ENCODE data around the gene RNF14. TPM values are rescaled to one million over a fixed set of nuclear protein-coding genes. Genes with fewer than 3 reads are reported as not detected.

Gene RNF14
- polyA plus RNA-seq, 4 donors, result 26.2 to 52.6 (median 33.9) TPM

GRCh38 chr5:141951332-141951781 is 17.5 kb upstream of the RNF14 start:
- Histone ChIP-seq H3K27me3 (ENCODE audit: control insufficient read depth in 3 of 3, insufficient read depth in 3 of 3, low read length in 3 of 3) (no peaks in the 10 kb centered on the region), H3K9me3 (ENCODE audit: control insufficient read depth in 2 of 2, insufficient read depth in 1 of 2, low read depth in 1 of 2, low read length in 1 of 2) (no peaks in the 10 kb centered on the region), H3K4me1 (ENCODE audit: control insufficient read depth in 3 of 3, insufficient read depth in 2 of 3, low read depth in 1 of 3, low read length in 2 of 3) (peaks cover 0 to 2% (median 0%) of the 10 kb centered on the region in 3 donors), H3K27ac (ENCODE audit: low read depth in 1 of 3, low read length in 2 of 3) (no peak overlapping the region), H3K36me3 (ENCODE audit: control insufficient read depth in 3 of 3, insufficient read depth in 2 of 3, low read depth in 1 of 3, low read length in 3 of 3) (peaks cover 0 to 17% (median 0%) of the 10 kb centered on the region in 3 donors), H3K4me3 (ENCODE audit: low read depth in 1 of 3, low read length in 3 of 3) (no peak overlapping the region)
- 41 to 68% (median 56%) methylated on average over 9 of the region's 9 CpGs for WGBS, 3 donors
- FAIRE-seq, result no peak
- DNase-seq, result no peak

- Histone ChIP-seq H3K36me3 (ENCODE audit: control insufficient read depth in 3 of 3, insufficient read depth in 2 of 3, low read depth in 1 of 3, low read length in 3 of 3) (peaks cover 0 to 19% (median 0%) of the 10 kb centered on the region in 3 donors), H3K4me3 (ENCODE audit: low read depth in 1 of 3, low read length in 3 of 3) (no peak overlapping the region)
- no peak for DNase-seq
Measured at GRCh38 chr5:141952020-141952419, 16.9 kb upstream of the RNF14 start.

GRCh38 chr5:141954194-141954593 is 14.7 kb upstream of the RNF14 start:
- Histone ChIP-seq H3K36me3 (ENCODE audit: control insufficient read depth in 3 of 3, insufficient read depth in 2 of 3, low read depth in 1 of 3, low read length in 3 of 3) (peaks cover 0 to 18% (median 0%) of the 10 kb centered on the region in 3 donors), H3K27ac (ENCODE audit: low read depth in 1 of 3, low read length in 2 of 3) (no peak overlapping the region), H3K4me1 (ENCODE audit: control insufficient read depth in 3 of 3, insufficient read depth in 2 of 3, low read depth in 1 of 3, low read length in 2 of 3) (peaks cover 0 to 6% (median 0%) of the 10 kb centered on the region in 3 donors), H3K4me3 (ENCODE audit: low read depth in 1 of 3, low read length in 3 of 3) (no peak overlapping the region), H3K27me3 (ENCODE audit: control insufficient read depth in 3 of 3, insufficient read depth in 3 of 3, low read length in 3 of 3) (no peaks in the 10 kb centered on the region), H3K9me3 (ENCODE audit: control insufficient read depth in 2 of 2, insufficient read depth in 1 of 2, low read depth in 1 of 2, low read length in 1 of 2) (no peaks in the 10 kb centered on the region)
- 86 to 98% (median 97%) methylated on average over 2 of the region's 2 CpGs for WGBS, 3 donors
- FAIRE-seq (no peak), DNase-seq (no peak)

More at GRCh38 chr5:141952020-141952419, 16.9 kb upstream of the RNF14 start:
- no peak overlapping the region for H3K27ac ChIP-seq (ENCODE audit: low read depth in 1 of 3, low read length in 2 of 3)
- no peak for FAIRE-seq
- 75 to 94% (median 81%) methylated on average over 2 of the region's 2 CpGs for WGBS, 3 donors
- no peaks in the 10 kb centered on the region for H3K27me3 ChIP-seq (ENCODE audit: control insufficient read depth in 3 of 3, insufficient read depth in 3 of 3, low read length in 3 of 3)
- no peaks in the 10 kb centered on the region for H3K4me1 ChIP-seq (ENCODE audit: control insufficient read depth in 3 of 3, insufficient read depth in 2 of 3, low read depth in 1 of 3, low read length in 2 of 3)
- no peaks in the 10 kb centered on the region for H3K9me3 ChIP-seq (ENCODE audit: control insufficient read depth in 2 of 2, insufficient read depth in 1 of 2, low read depth in 1 of 2, low read length in 1 of 2)

GRCh38 chr5:141957367-141957996 is 11.4 kb upstream of the RNF14 start:
- WGBS, 3 donors, result 66 to 78% (median 75%) methylated on average over 16 of the region's 16 CpGs
- peak overlapping the region in 2 of 3 donors; percentile 54 to 83 for H3K27ac ChIP-seq (ENCODE audit: low read depth in 1 of 3, low read length in 2 of 3)
- no peak for FAIRE-seq
- DNase-seq, result no peak
- H3K36me3 ChIP-seq (ENCODE audit: control insufficient read depth in 3 of 3, insufficient read depth in 2 of 3, low read depth in 1 of 3, low read length in 3 of 3), result peaks cover 0 to 10% (median 0%) of the 10 kb centered on the region in 3 donors
- H3K9me3 ChIP-seq (ENCODE audit: control insufficient read depth in 2 of 2, insufficient read depth in 1 of 2, low read depth in 1 of 2, low read length in 1 of 2), result no peaks in the 10 kb centered on the region
- H3K4me1 ChIP-seq (ENCODE audit: control insufficient read depth in 3 of 3, insufficient read depth in 2 of 3, low read depth in 1 of 3, low read length in 2 of 3), result peaks cover 0 to 14% (median 6%) of the 10 kb centered on the region in 3 donors
- no peaks in the 10 kb centered on the region for H3K27me3 ChIP-seq (ENCODE audit: control insufficient read depth in 3 of 3, insufficient read depth in 3 of 3, low read length in 3 of 3)
- peak overlapping the region in 1 of 3 donors; percentile 11 for H3K4me3 ChIP-seq (ENCODE audit: low read depth in 1 of 3, low read length in 3 of 3)

- H3K36me3 ChIP-seq (ENCODE audit: control insufficient read depth in 3 of 3, insufficient read depth in 2 of 3, low read depth in 1 of 3, low read length in 3 of 3), result peaks cover 0 to 10% (median 0%) of the 10 kb centered on the region in 3 donors
- DNase-seq (peak in 1 of 2 donors; percentile 45), FAIRE-seq (no peak)
- peaks cover 0 to 14% (median 6%) of the 10 kb centered on the region in 3 donors for H3K4me1 ChIP-seq (ENCODE audit: control insufficient read depth in 3 of 3, insufficient read depth in 2 of 3, low read depth in 1 of 3, low read length in 2 of 3)
- 30 to 62% (median 49%) methylated on average over 7 of the region's 7 CpGs for WGBS, 3 donors
- peak within 1 kb of the TSS in 1 of 3 donors; percentile 11 for H3K4me3 ChIP-seq (ENCODE audit: low read depth in 1 of 3, low read length in 3 of 3)
- no peaks in the 10 kb centered on the region for H3K9me3 ChIP-seq (ENCODE audit: control insufficient read depth in 2 of 2, insufficient read depth in 1 of 2, low read depth in 1 of 2, low read length in 1 of 2)
- peak within 1 kb of the TSS in 2 of 3 donors; percentile 54 to 83 for H3K27ac ChIP-seq (ENCODE audit: low read depth in 1 of 3, low read length in 2 of 3)
- H3K27me3 ChIP-seq (ENCODE audit: control insufficient read depth in 3 of 3, insufficient read depth in 3 of 3, low read length in 3 of 3), result no peaks in the 10 kb centered on the region
Measured at GRCh38 chr5:141958113-141958512, 10.8 kb upstream of the RNF14 start, which contains the start of gene PCDH12. TSS of gene PCDH12 (minus strand) at chr5:141958202. CDS start at chr5:141957851, 351 bp downstream.

- Histone ChIP-seq H3K4me1 (ENCODE audit: control insufficient read depth in 3 of 3, insufficient read depth in 2 of 3, low read depth in 1 of 3, low read length in 2 of 3) (peaks cover 0 to 14% (median 6%) of the 10 kb centered on the region in 3 donors), H3K27ac (ENCODE audit: low read depth in 1 of 3, low read length in 2 of 3) (peak overlapping the region in 2 of 3 donors; percentile 54 to 83), H3K36me3 (ENCODE audit: control insufficient read depth in 3 of 3, insufficient read depth in 2 of 3, low read depth in 1 of 3, low read length in 3 of 3) (peaks cover 0 to 10% (median 0%) of the 10 kb centered on the region in 3 donors), H3K4me3 (ENCODE audit: low read depth in 1 of 3, low read length in 3 of 3) (no peak overlapping the region), H3K27me3 (ENCODE audit: control insufficient read depth in 3 of 3, insufficient read depth in 3 of 3, low read length in 3 of 3) (no peaks in the 10 kb centered on the region), H3K9me3 (ENCODE audit: control insufficient read depth in 2 of 2, insufficient read depth in 1 of 2, low read depth in 1 of 2, low read length in 1 of 2) (no peaks in the 10 kb centered on the region)
- FAIRE-seq (no peak), DNase-seq (no peak)
- 58 to 61% (median 58%) methylated on average over 8 of the region's 8 CpGs for WGBS, 3 donors
Measured at GRCh38 chr5:141958546-141959172, 10.2 kb upstream of the RNF14 start.

- H3K9me3 ChIP-seq (ENCODE audit: control insufficient read depth in 2 of 2, insufficient read depth in 1 of 2, low read depth in 1 of 2, low read length in 1 of 2), result no peaks in the 10 kb centered on the region
Measured at GRCh38 chr5:141960018-141960417, 8.9 kb upstream of the RNF14 start.

GRCh38 chr5:141960449-141961323 is 8.2 kb upstream of the RNF14 start:
- 28 to 30% (median 30%) methylated on average over 14 of the region's 14 CpGs for WGBS, 3 donors
- Histone ChIP-seq H3K4me3 (ENCODE audit: low read depth in 1 of 3, low read length in 3 of 3) (no peak overlapping the region), H3K4me1 (ENCODE audit: control insufficient read depth in 3 of 3, insufficient read depth in 2 of 3, low read depth in 1 of 3, low read length in 2 of 3) (peaks cover 0 to 14% (median 6%) of the 10 kb centered on the region in 3 donors), H3K36me3 (ENCODE audit: control insufficient read depth in 3 of 3, insufficient read depth in 2 of 3, low read depth in 1 of 3, low read length in 3 of 3) (peaks cover 0 to 7% (median 0%) of the 10 kb centered on the region in 3 donors), H3K27me3 (ENCODE audit: control insufficient read depth in 3 of 3, insufficient read depth in 3 of 3, low read length in 3 of 3) (no peaks in the 10 kb centered on the region), H3K27ac (ENCODE audit: low read depth in 1 of 3, low read length in 2 of 3) (no peak overlapping the region), H3K9me3 (ENCODE audit: control insufficient read depth in 2 of 2, insufficient read depth in 1 of 2, low read depth in 1 of 2, low read length in 1 of 2) (no peaks in the 10 kb centered on the region)
- DNase-seq (peak; percentile 94 to 95), FAIRE-seq (no peak)

More at GRCh38 chr5:141960018-141960417, 8.9 kb upstream of the RNF14 start:
- H3K4me1 ChIP-seq (ENCODE audit: control insufficient read depth in 3 of 3, insufficient read depth in 2 of 3, low read depth in 1 of 3, low read length in 2 of 3), result peaks cover 0 to 14% (median 6%) of the 10 kb centered on the region in 3 donors
- WGBS, 3 donors, result 68 to 69% (median 69%) methylated on average over 10 of the region's 10 CpGs
- no peak overlapping the region for H3K27ac ChIP-seq (ENCODE audit: low read depth in 1 of 3, low read length in 2 of 3)
- no peak overlapping the region for H3K4me3 ChIP-seq (ENCODE audit: low read depth in 1 of 3, low read length in 3 of 3)
- no peak for FAIRE-seq
- H3K36me3 ChIP-seq (ENCODE audit: control insufficient read depth in 3 of 3, insufficient read depth in 2 of 3, low read depth in 1 of 3, low read length in 3 of 3), result peaks cover 0 to 10% (median 0%) of the 10 kb centered on the region in 3 donors
- no peaks in the 10 kb centered on the region for H3K27me3 ChIP-seq (ENCODE audit: control insufficient read depth in 3 of 3, insufficient read depth in 3 of 3, low read length in 3 of 3)
- no peak for DNase-seq
